NCI-H82 treated with DMSO at 0.1 percent for 48 hours (cell line): ENCODE data around the gene FAM193B.
A peak's percentile ranks its signal among the peaks of the same experiment; 100 is the strongest.

ENCODE experiments used
- DNase-seq: peaks from one replicate; lab custom pipeline; 2025; ENCODE audit not compliant: unreplicated experiment; lab: John Stamatoyannopoulos, UW

Gene FAM193B

DNA sequence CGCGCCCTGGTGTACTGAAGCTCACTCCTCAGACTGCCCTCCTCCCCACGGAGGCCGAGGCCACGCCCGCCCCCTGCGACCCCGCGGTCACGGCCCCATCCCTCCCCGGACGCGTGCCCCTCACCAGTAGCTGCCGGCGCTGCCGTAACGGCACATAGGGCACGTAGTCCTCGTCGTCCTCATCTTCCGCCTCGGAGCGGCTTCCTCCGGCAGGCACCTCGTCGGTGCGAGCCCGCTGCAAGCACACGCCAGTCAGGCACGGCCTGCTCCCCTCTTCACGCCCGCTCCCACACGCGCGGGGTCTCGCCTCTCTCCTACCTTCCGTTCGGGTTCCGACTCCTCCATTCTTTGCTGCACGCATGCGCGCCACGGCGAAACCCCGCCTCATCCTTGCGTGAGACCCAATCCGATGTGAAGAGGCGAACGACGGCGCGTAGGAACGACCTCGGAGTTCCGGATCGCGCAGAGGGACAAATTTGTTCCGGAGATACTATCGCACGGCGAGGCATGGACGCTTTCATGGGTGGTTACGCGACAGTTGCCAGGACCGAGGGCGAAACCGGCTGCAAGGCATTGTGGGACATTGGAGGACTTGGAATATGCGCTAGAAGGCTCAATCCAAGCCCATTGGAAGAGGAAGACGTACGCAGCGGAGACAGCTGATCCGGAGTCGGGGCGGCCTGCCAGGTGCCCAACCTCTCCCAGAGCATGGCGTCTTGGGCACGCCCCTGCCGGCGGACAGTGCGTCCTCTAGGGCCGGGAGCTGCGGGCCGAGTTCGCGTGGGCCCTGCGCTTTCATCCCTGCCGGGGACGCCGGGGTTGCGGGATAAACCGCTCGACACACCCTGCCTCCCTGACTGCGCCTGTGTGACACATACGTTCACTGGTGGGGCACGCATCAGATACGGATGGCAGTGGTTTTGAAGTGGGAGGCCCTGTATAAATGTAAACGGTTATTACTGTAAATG lies 37.5 kb downstream of the FAM193B start, which contains the start of gene DDX41:
Gene DDX41 (minus strand): TSS at position 361 of the 968 bp plus-strand sequence. CDS start 16 bp downstream, at position 345.
- DNase-seq = peak; percentile 91

DNA sequence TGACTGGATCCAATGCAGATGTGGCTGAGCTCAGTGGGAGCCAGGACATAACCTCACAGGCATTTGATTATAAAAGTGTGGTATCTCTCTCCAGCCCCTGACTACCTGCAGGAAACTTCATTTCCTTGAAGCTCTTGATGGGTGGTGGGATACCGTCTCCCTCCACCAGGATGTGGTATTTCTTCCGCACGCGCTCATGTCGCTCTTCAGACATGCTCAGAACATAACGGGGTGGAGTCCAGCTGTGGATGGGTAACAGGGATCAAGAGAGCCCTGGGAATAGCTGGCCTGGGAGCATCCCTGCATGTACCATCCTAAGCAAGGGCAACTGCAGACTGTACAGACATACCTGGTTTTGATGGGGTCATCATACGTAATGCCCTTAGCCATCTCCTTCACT lies 38.8 kb downstream of the FAM193B start:
- no peak for DNase-seq

DNA sequence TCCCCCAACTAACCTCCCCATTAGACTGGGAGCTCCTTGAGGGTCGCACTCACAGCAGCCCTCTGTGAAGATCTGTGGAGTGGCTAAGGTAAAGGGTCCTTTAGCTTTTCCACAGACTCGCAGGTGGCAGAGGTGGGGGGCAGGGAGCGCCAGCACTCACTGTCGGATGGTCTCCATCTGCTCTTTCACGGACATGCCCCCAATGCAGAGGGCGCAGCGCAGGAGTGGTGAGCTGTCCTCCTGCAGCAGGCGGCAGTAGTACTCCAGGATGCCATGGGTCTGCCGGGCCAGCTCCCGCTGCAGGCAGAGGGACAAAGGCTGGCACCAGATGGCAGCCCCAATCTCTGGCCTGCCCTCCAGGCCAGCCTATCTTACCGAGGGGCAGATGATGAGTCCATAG lies 39.8 kb downstream of the FAM193B start:
- no peak for DNase-seq

DNA sequence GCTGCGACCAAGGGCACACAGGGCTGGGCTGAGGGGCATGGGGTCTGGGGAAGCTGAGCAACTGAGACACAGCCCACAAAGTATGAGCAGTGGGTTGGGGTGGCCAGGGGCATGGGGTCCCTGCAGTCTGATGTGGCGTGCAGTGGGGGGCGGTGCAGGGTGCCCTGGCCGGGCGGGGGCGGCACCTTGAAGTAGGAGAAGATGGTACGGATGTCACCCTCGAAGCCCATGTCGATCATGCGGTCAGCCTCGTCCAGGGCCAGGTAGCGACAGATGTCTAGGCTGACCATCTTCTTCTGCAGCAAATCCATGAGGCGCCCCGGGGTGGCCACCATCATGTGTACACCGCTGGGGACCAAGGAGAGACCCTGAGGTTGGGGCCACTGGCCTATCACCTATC lies 40.9 kb downstream of the FAM193B start:
- DNase-seq = no peak

DNA sequence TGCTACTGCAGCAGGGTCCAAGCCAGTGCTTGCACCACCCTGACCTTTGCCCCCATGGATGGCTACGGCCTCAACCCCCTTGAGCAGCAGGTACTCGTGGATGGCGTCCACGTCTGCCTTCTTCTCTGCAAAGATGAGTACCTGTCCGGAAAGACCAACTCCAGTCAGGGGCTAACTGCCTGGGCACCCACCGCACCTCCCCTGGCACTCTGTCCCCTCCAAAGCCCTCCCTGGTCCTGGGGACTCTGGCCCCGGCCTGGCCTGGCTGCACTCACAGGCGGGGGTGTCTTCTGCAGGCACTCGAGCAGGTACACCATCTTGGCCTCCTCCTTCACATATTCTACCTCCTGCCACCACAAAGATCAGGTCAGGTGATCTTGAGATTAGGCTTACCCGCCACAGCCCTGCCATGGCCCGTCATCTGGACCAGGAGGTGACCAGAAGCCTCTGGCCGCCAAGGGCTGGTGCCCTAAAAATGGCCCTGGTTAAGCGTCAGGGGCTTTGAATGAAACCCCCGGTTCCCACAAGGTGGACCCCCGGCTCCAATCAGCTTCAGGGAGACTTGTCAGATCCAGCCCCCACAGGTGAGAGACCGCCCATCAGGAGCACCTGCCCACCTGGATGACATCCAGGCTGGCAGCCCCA lies 41.5 kb downstream of the FAM193B start:
- no peak for DNase-seq

DNA sequence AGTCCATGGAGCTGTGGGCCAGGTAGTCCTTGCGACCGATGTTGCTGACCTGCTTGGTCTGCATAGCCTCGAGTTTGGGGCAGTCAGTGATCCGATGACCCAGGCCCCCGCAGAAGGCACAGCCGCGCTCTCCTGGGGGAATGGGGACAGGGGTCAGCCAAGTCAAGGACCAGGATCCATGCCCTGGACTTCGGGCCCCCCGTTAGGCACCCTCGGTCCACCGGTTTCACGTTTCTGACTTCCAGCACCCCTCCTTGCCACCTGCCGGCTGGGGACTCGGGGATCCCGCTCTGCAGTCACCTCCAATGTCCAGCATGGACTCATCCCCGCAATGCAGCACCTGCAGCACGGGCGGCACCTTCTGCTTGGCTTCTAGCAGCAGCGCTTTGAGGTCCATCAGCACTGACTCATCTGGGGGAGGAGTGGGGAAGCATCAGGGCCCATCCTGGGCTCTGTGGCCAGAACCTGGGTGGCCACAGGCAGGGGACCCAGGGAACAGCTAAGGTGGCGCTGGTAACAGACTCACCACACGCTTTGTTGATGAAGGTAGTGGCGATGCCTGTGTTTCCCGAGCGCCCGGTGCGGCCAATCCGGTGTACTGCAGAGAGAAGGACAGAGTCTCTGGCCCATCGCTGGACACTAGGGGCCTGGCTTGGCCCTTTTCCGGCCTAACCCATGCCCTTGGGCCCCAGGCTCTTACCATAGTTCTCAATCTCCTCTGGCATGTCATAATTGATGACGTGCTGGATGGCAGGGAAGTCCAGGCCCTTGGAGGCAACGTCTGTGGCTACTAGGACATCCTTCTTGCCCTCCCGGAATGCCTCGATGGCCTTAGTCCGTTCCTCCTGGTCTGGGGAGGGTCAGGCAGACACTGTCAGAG lies 42.3 kb downstream of the FAM193B start:
- no peak for DNase-seq

DNA sequence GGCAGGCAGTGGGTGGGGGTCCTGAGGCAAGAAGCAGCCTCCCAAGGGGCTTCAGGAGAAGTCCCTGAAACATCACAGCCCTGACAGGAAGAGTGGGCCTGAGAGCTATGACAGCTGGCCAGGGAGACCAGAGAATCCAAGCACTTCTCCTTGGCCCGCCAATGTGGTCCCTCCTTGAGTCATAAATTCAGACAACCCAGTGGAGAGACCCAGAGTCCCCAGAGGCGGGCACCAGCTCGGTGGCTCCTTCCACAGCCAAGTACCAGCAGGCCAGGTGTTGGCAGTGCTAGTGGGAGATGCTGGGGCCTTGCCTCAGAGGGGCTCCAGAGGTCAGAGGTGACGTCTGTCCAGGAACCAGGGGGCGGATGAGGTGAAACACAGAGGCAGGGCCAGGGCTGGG lies 43.2 kb downstream of the FAM193B start:
- DNase-seq = no peak

DNA sequence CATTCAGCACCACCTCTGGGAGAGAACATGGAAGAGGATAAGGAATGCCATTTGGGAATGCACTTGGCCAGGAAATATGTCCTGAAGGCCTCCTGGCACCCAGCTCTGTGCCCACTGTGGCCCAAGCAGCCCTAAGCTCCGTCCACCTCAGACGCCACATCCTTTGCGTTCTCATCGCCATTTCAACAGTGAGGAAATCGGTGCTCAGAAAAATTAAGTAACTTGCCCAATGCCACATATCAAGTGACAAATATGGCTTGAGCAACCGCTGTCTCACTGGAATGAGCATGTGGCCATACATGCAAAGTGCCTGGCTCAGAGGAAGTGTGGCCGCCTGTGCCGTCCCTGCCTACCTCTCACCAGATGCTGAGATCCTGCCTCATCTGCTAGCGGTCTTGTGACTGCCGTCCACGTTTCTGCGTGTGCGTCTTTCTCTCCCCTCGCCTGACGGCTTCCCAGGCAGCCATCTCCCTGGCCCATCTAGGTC lies 43.8 kb downstream of the FAM193B start:
- no peak for DNase-seq

DNA sequence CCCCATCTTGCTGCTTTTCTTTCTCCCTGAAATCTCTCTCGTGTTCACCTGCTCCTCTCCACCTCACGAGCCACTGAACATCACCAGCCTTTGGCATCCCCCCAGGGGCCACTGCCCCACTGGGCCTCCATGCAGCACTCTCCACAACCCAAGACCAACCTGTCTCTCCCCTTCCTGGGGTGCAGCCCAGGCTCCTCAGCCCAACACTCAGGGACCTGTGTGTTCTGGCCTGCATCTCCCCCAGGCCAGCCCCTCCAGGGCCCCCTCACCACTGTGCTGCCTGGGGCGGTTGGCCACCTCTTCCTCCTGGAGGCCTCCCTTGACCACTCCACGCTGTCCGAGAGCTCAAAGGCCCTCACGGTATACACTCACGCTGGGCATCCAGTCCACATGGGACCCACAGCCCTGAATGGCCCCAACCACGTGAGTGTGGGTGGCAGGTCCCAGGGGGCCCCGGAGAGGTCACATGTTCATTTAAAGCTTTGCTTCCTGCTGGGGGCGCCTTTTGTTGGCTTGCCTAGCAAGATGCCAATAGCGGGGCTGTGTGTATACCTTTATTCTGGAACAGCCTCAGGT lies 44.3 kb downstream of the FAM193B start:
- no peak for DNase-seq

DNA sequence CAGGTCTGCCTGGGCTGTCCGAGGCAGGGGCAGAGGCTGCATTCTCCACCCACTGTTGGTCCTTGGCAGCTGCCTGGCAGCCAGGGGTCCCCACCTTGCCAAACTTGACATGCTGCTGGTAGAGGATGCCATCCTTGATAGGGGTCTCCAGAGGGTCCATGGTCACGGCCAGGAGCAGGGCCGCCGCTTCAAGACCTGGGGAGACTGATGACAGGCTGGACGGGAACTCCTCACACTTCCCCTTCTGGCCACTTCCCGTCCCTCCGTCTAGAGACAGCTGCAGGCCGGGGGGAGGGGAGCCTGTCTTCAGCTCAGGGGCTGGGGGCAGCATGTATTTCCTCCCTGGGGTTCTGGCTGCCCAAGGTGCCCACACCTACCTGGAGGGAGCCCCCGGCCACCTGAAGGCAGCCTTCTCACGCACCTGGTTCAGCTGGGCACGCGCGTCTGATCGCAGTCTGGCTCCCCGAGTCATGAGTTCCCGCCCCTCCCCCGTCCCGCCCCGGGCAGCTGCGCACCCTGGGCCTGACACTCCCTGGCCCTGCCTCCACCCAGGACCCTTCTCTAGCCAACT lies 44.9 kb downstream of the FAM193B start, which contains the start of gene DOK3:
Gene DOK3 (minus strand): TSS at position 446 of the 571 bp plus-strand sequence. CDS start 286 bp downstream, at position 160.
- DNase-seq = no peak

DNA sequence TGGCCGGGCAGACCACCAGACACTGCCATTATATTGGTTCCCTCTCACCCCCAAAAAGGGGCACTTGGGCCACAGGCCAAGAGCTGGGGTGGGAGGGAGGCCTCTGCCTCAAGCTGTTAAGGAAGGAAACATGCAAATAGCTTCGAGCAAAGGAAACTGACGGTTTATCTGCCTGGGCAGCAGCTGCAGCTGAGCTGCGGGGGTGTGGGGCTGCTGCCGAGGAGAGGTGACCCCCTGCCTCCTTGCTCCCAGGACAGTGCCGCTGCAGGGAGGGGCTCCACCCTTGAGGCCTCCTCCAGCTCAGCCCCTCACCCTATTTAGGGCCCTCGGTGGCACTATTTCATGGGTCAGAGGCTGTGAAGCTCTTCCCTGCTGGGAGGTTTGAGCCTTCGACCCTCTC lies 45.5 kb downstream of the FAM193B start:
- DNase-seq = no peak

DNA sequence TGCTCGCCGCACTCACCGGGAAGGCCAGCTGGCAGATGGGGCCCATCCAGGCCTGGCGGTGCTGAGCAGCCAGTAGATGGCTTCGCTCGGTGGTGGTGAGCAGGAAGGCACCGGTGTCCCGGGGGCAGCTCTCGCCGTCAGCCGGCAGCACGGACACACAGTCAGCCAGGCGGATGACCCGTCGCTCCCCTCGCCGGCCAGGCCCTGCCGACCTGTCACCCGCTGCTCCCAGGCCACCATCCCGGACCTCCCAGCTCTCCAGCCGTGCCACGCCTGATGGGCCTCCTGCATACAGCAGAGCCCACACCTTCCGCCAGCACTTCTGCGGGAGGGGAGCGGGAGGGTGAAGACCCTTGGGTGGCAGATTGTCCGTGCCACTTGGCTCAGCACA lies 46.1 kb downstream of the FAM193B start:
- DNase-seq = no peak

DNA sequence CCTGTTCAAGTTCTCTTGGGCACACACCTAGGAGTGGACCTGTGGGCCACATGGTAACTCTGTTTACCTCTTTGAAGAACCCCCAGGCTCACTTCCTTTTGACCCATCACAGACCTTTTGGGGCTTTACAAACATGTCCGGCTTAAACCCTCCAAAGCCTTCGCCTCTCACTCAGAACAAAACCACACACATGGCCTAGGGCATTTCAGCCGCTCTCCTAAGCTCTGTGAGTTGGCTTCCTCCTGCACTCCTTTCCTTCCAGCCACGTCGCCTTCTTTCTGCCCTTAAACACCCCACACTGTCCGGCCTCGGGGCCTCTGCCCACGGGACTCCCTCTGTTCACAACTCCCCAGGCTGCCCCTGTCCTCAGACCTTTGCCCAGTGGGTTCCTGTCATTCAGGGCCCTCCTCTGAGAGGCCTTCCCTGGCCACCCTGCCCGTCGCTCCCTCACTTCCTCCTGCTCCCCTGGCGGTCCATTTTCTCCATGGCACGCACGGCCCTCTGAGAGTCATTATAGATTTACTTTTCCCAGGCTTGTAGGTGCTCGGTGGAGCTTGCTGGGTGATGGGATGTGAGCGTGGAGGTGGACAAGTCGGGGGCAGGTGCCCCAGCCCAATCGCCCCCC lies 46.7 kb downstream of the FAM193B start:
- DNase-seq = no peak

DNA sequence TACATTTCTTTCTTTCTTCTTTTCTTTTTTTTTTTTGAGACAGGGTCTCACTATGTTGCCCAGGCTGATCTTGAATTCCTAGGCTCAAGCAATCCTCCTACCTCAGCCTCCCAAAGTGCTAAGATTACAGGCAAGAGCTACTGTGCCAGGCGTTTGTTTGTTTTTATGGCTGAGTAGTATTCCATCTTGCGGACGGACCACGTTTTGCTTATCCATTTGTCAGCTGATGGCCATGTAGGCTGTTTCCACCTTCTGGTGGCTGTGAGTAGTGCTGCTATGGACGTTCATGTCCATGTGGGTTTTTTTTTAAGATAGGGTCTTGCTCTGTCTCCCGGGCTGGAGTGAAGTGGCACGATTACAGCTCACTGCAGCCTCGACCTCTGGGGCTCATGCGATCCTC lies 47.2 kb downstream of the FAM193B start:
- DNase-seq = no peak

DNA sequence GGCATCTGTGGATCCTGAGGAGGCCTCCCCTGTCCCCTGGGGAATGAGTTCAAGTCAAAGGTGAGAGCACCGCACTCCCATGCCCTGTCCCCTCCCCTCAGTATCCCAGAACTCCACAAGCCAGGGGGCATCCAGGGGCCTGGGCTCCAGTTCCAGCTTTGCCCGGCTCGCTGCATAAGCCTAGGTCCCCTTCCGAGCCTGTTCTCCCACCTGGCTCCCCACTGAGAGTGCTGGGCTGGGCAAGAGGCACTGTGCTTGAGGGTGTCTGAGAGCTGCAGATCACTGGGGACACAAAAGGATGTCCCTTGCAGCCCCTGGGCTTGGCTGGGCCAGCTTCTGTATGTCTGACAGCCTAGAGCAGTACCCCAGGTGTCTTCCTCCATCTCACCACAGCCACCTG lies 49.3 kb downstream of the FAM193B start:
- DNase-seq = no peak

DNA sequence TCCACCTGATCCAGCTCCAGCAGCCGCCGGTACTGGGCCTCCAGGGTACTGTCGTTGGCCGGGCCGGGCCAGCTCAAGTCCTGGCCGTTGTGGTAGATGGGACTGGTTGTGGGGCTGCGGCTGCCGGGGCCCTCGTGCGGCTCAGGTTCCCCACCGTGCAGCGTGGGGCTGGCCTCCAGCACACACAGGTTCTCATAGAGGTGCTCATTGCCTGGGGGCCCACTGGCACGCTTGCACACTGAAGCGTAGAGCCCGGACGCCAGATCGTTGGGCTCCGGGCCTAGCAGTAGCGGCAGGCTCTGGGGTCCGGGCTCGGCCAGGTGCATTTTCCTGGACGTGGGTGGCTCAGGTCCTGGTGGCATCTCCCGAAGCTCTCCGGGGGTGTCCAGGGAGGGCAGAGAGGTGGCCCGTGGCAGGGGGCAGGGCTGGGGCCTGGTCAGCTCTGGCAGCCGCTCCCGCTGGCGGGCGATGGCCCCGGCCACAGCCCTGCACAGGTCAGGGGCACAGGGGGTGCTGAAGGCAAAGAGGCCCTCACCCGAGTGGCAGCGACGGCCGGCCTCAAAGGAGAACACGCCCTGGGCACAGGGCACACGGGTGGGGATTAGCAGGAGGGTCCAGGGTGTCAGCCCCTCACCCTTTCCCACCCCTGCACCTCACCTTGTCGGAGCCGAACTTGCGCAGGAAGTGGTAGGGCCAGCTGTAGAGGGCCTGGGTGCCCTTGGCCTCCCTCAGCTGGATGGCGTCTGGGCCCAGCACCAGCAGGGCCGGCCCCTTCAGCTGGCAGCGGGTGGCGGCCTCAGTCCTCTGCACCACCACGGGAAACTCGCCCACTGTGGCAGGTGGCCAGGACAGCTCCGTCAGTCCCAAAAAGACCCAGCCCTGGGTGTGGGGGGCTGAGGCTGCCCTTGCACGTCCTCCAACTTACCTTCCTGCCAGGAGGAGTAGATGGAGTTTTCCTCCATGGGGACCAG lies 50.0 kb downstream of the FAM193B start:
- DNase-seq = no peak

DNA sequence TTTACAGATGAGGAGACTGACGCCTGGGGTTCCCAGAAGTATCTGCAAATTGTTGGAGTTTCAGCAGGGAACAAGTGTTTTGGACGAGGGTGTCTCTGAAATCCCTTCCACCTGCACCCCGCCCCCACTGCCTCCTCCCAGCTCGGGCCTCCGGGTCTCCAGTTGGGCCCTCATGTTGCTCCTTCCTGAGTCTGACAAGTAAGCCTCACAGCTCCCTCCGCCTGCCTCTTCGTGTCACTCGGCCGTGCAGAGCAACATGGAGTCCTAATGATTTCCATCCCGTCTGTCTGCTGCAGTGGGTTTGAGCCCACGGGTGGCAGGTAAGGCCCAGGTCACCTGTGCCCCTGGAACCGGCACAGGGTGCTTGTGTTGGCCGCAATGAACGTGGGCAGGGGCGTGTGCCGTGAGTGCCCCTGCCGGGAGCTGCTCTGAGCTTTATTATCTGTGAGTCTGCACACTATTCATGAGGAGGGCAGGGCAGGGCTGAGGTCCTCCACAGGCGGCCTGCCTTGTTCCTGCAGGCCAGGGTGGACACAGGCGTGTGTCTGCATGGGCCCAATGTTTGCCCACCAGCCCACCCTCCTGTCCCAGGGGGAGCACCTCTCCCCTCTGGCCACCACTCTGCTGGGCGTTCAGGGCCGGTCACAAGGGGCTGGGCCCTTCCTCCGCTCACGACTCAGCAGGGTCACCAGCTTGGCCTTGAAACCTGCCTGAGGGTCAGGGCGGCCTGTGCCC lies 50.8 kb downstream of the FAM193B start:
- no peak for DNase-seq

DNA sequence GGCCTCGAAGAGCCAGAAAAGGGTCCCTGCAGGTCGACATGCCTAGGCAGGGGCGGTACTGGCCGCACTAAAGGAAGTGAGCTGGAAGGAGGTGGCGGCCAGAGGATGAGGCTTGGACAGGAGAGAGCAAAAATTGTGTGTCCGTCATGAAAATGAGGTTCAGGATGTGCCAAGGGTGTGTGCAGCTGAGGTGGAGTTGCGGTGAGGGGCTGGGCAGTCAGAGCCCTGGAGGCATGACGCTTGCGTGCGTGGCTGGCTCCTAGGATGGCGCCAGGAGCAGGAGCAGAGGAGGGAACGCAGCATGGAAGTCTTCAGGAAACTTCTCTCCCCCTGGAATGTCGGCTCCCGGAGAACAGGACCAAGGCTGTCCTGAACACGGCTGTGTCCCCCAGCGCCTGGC lies 51.5 kb downstream of the FAM193B start:
- DNase-seq = no peak
